ENCODE data around the gene CACNA1H. TPM values are rescaled to one million over a fixed set of nuclear protein-coding genes. Genes with fewer than 3 reads are reported as not detected.
"Not testable (repeated sequence)": the region's sequence is repeated elsewhere in the genome, so short reads cannot be mapped to it uniquely, and the experiment has no call there.

The CACNA1H gene
- total and polyA plus RNA-seq, 2 donors (not counting 3 experiments of a cell fraction or from before 2014, with no cell fraction given) = 0.03 TPM; not detected in 1

DNA sequence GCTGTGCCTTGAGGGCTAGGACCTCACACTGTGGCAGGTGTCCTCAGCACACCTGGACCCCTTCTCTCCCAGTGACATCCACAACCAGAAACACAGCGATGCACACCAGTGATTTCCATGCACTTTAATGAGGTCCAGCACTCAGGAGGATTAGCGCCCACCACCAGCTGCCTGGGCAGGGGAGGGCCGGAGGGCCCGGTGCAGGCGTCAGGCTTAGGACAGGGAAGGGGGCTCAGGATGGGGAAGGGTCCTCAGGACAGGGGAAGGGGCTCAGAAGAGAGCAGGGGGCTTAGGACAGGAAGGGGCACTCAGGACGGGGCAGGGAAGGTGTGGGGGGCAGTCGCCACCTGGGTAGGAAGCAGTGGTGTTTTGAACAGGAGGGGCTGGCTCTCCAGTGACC, 75.3 kb downstream of the CACNA1H start:
- H3K4me3 ChIP-seq (replicated peaks in 1 of 3; ENCODE audit: insufficient read depth in 1 of 3, low read depth in 1 of 3, low read length in 3 of 3); H3K27ac ChIP-seq (ENCODE audit: insufficient read depth, low read depth, low read length); H3K9me1 ChIP-seq (replicated peaks; ENCODE audit: control insufficient read depth, extremely low read depth, insufficient read depth, low read length); H3K9me3 ChIP-seq (replicated peaks; ENCODE audit: control insufficient read depth, insufficient read depth, low read length); H2AFZ ChIP-seq (ENCODE audit: low read depth, low read length); CTCF ChIA-PET; dilution Hi-C loops (cut with MboI; ENCODE audit: extremely low pct_ligation_motif_present, low sequenced_read_pairs); H4K20me1 ChIP-seq (replicated peaks; ENCODE audit: control insufficient read depth, extremely low read depth, insufficient read depth, low read length); FAIRE-seq; H3K27me3 ChIP-seq (ENCODE audit: control insufficient read depth in 2 of 2, insufficient read depth in 2 of 2, low read length in 2 of 2); DNase-seq (ENCODE audit: low read depth, low spot score); BruUV-seq (replicated peaks); H3K9ac ChIP-seq (replicated peaks; ENCODE audit: extremely low read depth, insufficient read depth, low read length); H3K4me1 ChIP-seq (ENCODE audit: control insufficient read depth, extremely low read depth, insufficient read depth, low read length); POLR2A ChIA-PET; H3K4me2 ChIP-seq (ENCODE audit: insufficient read depth, low read length); intact Hi-C loops (cut with micrococcal nuclease); H3K79me2 ChIP-seq (ENCODE audit: control insufficient read depth, insufficient read depth, low read length); H3K36me3 ChIP-seq (ENCODE audit: control insufficient read depth in 2 of 2, extremely low read depth in 1 of 2, insufficient read depth in 2 of 2, low read length in 2 of 2): not testable (repeated sequence)

DNA sequence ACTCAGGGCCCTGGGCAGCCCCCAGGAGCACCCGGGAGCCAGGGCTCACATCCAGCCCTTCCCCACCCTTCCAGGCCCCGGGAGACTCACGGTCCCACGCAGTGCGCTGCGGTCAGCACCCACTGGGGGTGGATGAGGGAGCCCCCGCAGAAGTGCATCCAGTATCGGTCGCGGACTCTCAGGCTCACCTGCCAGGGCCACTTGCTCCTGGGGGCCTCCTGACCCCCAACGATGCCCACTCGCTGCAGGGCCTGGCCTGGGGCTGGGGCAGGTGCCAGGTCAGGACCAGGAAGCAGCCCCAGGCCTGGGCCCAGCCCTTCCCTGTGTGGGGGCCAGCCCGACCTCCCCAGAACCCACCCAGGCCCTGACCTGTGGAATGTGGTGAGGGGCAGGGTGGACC, 76.6 kb downstream of the CACNA1H start:
- CTCF ChIA-PET; POLR2A ChIA-PET; H4K20me1 ChIP-seq (replicated peaks; ENCODE audit: control insufficient read depth, extremely low read depth, insufficient read depth, low read length); H3K27me3 ChIP-seq (ENCODE audit: control insufficient read depth in 2 of 2, insufficient read depth in 2 of 2, low read length in 2 of 2); H3K27ac ChIP-seq (ENCODE audit: insufficient read depth, low read depth, low read length); BruUV-seq (replicated peaks); H3K9me1 ChIP-seq (replicated peaks; ENCODE audit: control insufficient read depth, extremely low read depth, insufficient read depth, low read length); H3K79me2 ChIP-seq (ENCODE audit: control insufficient read depth, insufficient read depth, low read length); H3K36me3 ChIP-seq (ENCODE audit: control insufficient read depth in 2 of 2, extremely low read depth in 1 of 2, insufficient read depth in 2 of 2, low read length in 2 of 2); H3K9ac ChIP-seq (replicated peaks; ENCODE audit: extremely low read depth, insufficient read depth, low read length); DNase-seq (ENCODE audit: low read depth, low spot score); H3K4me2 ChIP-seq (ENCODE audit: insufficient read depth, low read length); FAIRE-seq; dilution Hi-C loops (cut with MboI; ENCODE audit: extremely low pct_ligation_motif_present, low sequenced_read_pairs); H3K9me3 ChIP-seq (replicated peaks; ENCODE audit: control insufficient read depth, insufficient read depth, low read length); H2AFZ ChIP-seq (ENCODE audit: low read depth, low read length); intact Hi-C loops (cut with micrococcal nuclease); H3K4me3 ChIP-seq (replicated peaks in 1 of 3; ENCODE audit: insufficient read depth in 1 of 3, low read depth in 1 of 3, low read length in 3 of 3); H3K4me1 ChIP-seq (ENCODE audit: control insufficient read depth, extremely low read depth, insufficient read depth, low read length): not testable (repeated sequence)

- DNase-seq (ENCODE audit: low read depth, low spot score); H3K4me2 ChIP-seq (ENCODE audit: insufficient read depth, low read length); H2AFZ ChIP-seq (ENCODE audit: low read depth, low read length); H3K4me1 ChIP-seq (ENCODE audit: control insufficient read depth, extremely low read depth, insufficient read depth, low read length); H3K9ac ChIP-seq (replicated peaks; ENCODE audit: extremely low read depth, insufficient read depth, low read length); BruUV-seq (replicated peaks); H3K4me3 ChIP-seq (replicated peaks in 1 of 3; ENCODE audit: insufficient read depth in 1 of 3, low read depth in 1 of 3, low read length in 3 of 3); H3K36me3 ChIP-seq (ENCODE audit: control insufficient read depth in 2 of 2, extremely low read depth in 1 of 2, insufficient read depth in 2 of 2, low read length in 2 of 2); H3K9me3 ChIP-seq (replicated peaks; ENCODE audit: control insufficient read depth, insufficient read depth, low read length); dilution Hi-C loops (cut with MboI; ENCODE audit: extremely low pct_ligation_motif_present, low sequenced_read_pairs); H4K20me1 ChIP-seq (replicated peaks; ENCODE audit: control insufficient read depth, extremely low read depth, insufficient read depth, low read length); CTCF ChIA-PET; H3K27ac ChIP-seq (ENCODE audit: insufficient read depth, low read depth, low read length); H3K27me3 ChIP-seq (ENCODE audit: control insufficient read depth in 2 of 2, insufficient read depth in 2 of 2, low read length in 2 of 2); POLR2A ChIA-PET; FAIRE-seq; H3K79me2 ChIP-seq (ENCODE audit: control insufficient read depth, insufficient read depth, low read length); H3K9me1 ChIP-seq (replicated peaks; ENCODE audit: control insufficient read depth, extremely low read depth, insufficient read depth, low read length); intact Hi-C loops (cut with micrococcal nuclease): not testable (repeated sequence)
These were observed 77.2 kb downstream of the CACNA1H start, which contains the start of gene TPSB2 for GRCh38 chr16:1230084-1230470. TPSB2 (minus strand) TSS chr16:1230184; CDS start chr16:1229951, 233 bp downstream.

- DNase-seq (ENCODE audit: low read depth, low spot score); H3K27me3 ChIP-seq (ENCODE audit: control insufficient read depth in 2 of 2, insufficient read depth in 2 of 2, low read length in 2 of 2); H3K36me3 ChIP-seq (ENCODE audit: control insufficient read depth in 2 of 2, extremely low read depth in 1 of 2, insufficient read depth in 2 of 2, low read length in 2 of 2); FAIRE-seq; H3K9me3 ChIP-seq (replicated peaks; ENCODE audit: control insufficient read depth, insufficient read depth, low read length); H4K20me1 ChIP-seq (replicated peaks; ENCODE audit: control insufficient read depth, extremely low read depth, insufficient read depth, low read length); H3K9me1 ChIP-seq (replicated peaks; ENCODE audit: control insufficient read depth, extremely low read depth, insufficient read depth, low read length); CTCF ChIA-PET; H3K27ac ChIP-seq (ENCODE audit: insufficient read depth, low read depth, low read length); POLR2A ChIA-PET; H2AFZ ChIP-seq (ENCODE audit: low read depth, low read length); H3K79me2 ChIP-seq (ENCODE audit: control insufficient read depth, insufficient read depth, low read length); H3K4me2 ChIP-seq (ENCODE audit: insufficient read depth, low read length); dilution Hi-C loops (cut with MboI; ENCODE audit: extremely low pct_ligation_motif_present, low sequenced_read_pairs); H3K4me1 ChIP-seq (ENCODE audit: control insufficient read depth, extremely low read depth, insufficient read depth, low read length); H3K4me3 ChIP-seq (replicated peaks in 1 of 3; ENCODE audit: insufficient read depth in 1 of 3, low read depth in 1 of 3, low read length in 3 of 3); BruUV-seq (replicated peaks); H3K9ac ChIP-seq (replicated peaks; ENCODE audit: extremely low read depth, insufficient read depth, low read length); intact Hi-C loops (cut with micrococcal nuclease): not testable (repeated sequence)
These were observed 77.7 kb downstream of the CACNA1H start for GRCh38 chr16:1230471-1231212.

Data from endothelial cell of umbilical vein (primary cell).